Neutrophil (primary cell): ENCODE data around the gene GPC6.
"Not testable (repeated sequence)": the region's sequence is repeated elsewhere in the genome, so short reads cannot be mapped to it uniquely, and the experiment has no call there.

Experiments used
- H3K27ac ChIP-seq: fragments of 200-600 bp; sonication (generic); 2 replicates; pipeline ENCODE4 v1.5.1; 2016; ENCODE audit warnings: mild to moderate bottlenecking, moderate library complexity
- H3K27me3 ChIP-seq: fragments of 200-600 bp; sonication (generic); 2 replicates; pipeline ENCODE4 v1.6.0; 2016; ENCODE audit warnings: mild to moderate bottlenecking
- H3K36me3 ChIP-seq: fragments of 200-600 bp; sonication (generic); 2 replicates; pipeline ENCODE4 v1.5.1; 2017
- H3K4me1 ChIP-seq, 2 experiments: fragments of 200-600 bp in 1 of 2; sonication (generic) in 1 of 2; 1 replicate in 1 of 2; 2 replicates in 1 of 2; pipeline versions ENCODE4 v1.5.1 to v1.6.1; 2013 to 2016; ENCODE audit warnings: low read depth in 1 of 2, low read length in 1 of 2, mild to moderate bottlenecking in 1 of 2, moderate library complexity in 1 of 2; ENCODE audit not compliant: control insufficient read depth in 1 of 2, insufficient read depth in 1 of 2
- H3K4me3 ChIP-seq, 2 experiments: fragments of 200-600 bp in 1 of 2; sonication (generic) in 1 of 2; 1 replicate in 1 of 2; 2 replicates in 1 of 2; pipeline ENCODE4 v1.5.1; 2013 to 2016; ENCODE audit warnings: low read depth in 1 of 2, low read length in 1 of 2, mild to moderate bottlenecking in 1 of 2, moderate library complexity in 1 of 2
- H3K9me3 ChIP-seq: fragments of 200-600 bp; sonication (generic); 2 replicates; pipeline ENCODE4 v1.5.1; 2016
- TF ChIP-seq, protein P1 (sequence below): fragments of 200-600 bp; sonication (generic); IDR thresholded peaks from 2 replicates; pipeline ENCODE4 v1.5.1; 2016; ENCODE audit warnings: antibody characterized with exemption

Gene GPC6

DNA sequence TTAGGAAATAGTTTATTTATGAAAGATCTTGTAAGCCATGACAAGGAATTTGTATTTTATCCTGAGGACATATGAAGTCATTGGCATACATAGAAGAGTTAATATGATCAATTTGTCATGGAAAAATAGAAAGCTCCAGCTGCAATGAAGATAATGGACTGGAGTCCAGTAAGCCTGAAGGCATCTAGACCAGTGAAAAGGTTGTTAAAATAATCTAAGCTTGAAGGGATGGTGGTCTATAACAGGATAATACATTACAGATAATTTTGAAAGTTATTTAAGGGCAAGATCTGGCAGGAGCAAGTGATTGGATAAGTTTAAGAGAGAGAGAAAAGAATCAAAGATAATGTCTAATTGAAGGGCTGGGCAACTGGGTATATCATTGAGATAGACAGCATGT is 224.2 kb downstream of the GPC6 start:
- H3K27me3 ChIP-seq, result no peaks in the 10 kb centered on the region
- H3K36me3 ChIP-seq, result no peaks in the 10 kb centered on the region
- TF ChIP-seq, protein P1, sequence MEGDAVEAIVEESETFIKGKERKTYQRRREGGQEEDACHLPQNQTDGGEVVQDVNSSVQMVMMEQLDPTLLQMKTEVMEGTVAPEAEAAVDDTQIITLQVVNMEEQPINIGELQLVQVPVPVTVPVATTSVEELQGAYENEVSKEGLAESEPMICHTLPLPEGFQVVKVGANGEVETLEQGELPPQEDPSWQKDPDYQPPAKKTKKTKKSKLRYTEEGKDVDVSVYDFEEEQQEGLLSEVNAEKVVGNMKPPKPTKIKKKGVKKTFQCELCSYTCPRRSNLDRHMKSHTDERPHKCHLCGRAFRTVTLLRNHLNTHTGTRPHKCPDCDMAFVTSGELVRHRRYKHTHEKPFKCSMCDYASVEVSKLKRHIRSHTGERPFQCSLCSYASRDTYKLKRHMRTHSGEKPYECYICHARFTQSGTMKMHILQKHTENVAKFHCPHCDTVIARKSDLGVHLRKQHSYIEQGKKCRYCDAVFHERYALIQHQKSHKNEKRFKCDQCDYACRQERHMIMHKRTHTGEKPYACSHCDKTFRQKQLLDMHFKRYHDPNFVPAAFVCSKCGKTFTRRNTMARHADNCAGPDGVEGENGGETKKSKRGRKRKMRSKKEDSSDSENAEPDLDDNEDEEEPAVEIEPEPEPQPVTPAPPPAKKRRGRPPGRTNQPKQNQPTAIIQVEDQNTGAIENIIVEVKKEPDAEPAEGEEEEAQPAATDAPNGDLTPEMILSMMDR, result no peak
- H3K27ac ChIP-seq, result no peak overlapping the region
- no peak overlapping the region for H3K4me3 ChIP-seq
- no peaks in the 10 kb centered on the region for H3K4me1 ChIP-seq
- H3K9me3 ChIP-seq, result no peaks in the 10 kb centered on the region

DNA sequence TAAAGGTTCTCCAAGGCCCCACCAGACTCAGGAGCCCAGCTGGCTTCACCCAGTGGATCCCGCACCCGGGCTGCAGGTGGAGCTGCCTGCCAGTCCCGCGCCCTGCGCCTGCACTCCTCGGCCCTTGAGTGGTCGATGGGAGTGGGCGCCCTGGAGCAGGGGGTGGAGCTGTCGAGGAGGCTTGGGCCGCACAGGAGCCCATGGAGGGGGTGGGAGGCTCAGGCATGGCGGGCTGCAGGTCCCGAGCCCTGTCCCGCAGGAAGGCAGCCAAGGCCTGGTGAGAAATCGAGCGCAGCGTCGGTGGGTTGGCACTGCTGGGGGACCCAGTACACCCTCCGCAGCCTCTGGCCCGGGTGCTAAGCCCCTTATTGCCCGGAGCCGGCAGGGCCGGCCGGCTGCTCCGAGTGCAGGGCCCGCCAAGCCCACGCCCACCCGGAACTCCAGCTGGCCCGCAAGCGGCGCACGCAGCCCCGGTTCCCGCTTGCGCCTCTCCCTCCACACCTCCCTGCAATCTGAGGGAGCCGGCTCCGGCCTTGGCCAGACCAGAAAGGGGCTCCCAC is 228.1 kb downstream of the GPC6 start:
- not testable (repeated sequence) for H3K4me1 ChIP-seq, H3K27me3 ChIP-seq, H3K27ac ChIP-seq, H3K9me3 ChIP-seq, H3K4me3 ChIP-seq, H3K36me3 ChIP-seq

DNA sequence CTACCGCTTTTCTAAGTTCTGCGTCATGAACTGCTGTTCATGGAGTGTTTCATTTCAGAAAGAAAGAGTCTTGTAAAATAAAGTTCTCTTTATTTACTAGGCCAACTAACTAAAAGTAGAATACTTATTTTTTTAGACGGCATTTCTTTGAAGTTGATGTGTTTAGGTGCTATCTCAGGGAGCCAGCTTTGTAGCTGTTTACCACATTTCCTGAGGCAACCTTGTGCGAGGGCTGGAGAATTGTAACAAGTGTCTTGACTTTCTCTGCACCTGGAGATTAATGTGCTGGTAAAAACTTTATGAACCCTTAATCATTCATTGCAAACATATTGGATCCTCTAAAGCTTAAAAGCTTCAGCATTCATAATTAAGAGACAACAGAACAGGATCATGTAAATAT is 229.3 kb downstream of the GPC6 start:
- H3K27me3 ChIP-seq, result no peaks in the 10 kb centered on the region

DNA sequence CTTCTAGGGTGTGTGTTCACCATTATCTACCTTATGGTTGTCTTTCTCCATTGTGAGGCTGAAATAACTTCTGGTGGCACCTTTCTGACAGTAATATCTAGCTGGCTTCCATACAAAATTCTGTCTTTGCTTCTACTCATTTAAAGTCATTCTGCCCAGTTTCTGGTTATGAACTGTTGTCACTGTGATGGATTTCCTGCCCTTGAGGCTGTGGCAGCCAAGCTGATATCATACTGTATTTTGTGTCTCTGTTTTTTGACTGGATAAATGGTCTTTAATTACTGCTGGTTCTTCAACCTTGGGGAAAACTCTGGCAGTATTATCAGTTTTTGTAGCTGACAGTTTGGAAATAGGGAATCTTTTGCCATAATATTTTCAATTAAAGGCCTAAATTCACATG is 233.4 kb downstream of the GPC6 start:
- Histone ChIP-seq H3K27ac (no peak overlapping the region), H3K4me1 (no peaks in the 10 kb centered on the region), H3K9me3 (no peaks in the 10 kb centered on the region), H3K4me3 (no peak overlapping the region), H3K36me3 (no peaks in the 10 kb centered on the region), H3K27me3 (no peaks in the 10 kb centered on the region)
- TF ChIP-seq, protein P1, result no peak

More for the DNA sequence above, 229.3 kb downstream of the GPC6 start:
- H3K9me3 ChIP-seq, result no peaks in the 10 kb centered on the region
- H3K4me1 ChIP-seq, result no peaks in the 10 kb centered on the region
- TF ChIP-seq, protein P1, result no peak
- no peak overlapping the region for H3K4me3 ChIP-seq
- H3K36me3 ChIP-seq, result no peaks in the 10 kb centered on the region
- no peak overlapping the region for H3K27ac ChIP-seq

DNA sequence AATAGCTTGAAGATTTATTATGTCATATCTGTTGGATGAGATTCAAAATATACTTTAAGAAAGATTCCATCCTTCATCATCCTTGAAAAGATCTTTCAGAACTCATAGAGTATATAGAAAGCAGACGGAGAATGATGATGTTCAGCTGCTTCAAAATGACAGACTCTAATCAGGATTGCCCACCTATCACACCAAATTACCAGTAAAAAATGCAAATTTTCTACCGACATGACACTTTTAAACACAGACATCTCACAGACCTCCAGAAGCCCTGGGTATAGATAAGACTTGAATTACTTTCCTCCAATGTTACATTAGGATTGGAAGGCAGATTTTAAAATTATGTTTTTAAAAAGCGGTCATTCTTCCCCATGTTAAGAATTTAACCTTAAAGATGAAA is 235.5 kb downstream of the GPC6 start:
- Histone ChIP-seq H3K4me1 (no peaks in the 10 kb centered on the region), H3K27ac (no peak overlapping the region), H3K36me3 (no peaks in the 10 kb centered on the region), H3K27me3 (no peaks in the 10 kb centered on the region), H3K4me3 (no peak overlapping the region), H3K9me3 (no peaks in the 10 kb centered on the region)
- TF ChIP-seq, protein P1, result no peak

DNA sequence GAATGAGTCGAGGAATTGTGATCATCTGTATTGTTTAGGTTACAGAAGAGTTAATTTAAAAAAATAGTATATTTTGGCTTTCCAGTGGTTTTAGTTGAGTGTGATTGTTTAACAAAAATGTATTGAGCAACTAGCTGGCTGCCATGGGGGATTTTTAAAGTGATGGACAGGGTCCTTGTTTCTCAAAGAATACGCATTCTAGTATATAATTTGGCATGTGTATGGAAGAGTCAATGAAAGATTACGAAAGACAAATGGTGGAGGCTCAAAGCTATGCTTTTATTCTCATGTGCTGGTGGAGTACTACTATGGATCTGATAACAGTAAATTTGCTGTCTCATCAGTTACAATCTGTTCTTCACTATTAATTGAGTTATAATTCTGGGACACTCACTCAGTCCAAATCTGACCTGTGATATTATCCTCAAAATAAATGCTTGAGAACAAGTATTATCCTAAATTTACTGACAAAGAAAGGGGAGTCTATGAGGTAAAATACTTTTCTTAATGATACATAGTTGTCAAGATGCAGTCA is 240.0 kb downstream of the GPC6 start:
- TF ChIP-seq, protein P1, result no peak
- Histone ChIP-seq H3K9me3 (no peaks in the 10 kb centered on the region), H3K4me1 (no peaks in the 10 kb centered on the region), H3K27me3 (no peaks in the 10 kb centered on the region), H3K4me3 (no peak overlapping the region), H3K36me3 (no peaks in the 10 kb centered on the region), H3K27ac (no peak overlapping the region)
